Osteoblast (primary cell): ENCODE results near the gene NTRK2. TPM values are rescaled to one million over a fixed set of nuclear protein-coding genes. Genes with fewer than 3 reads are reported as not detected.

Experiments
- DNase-seq: peaks from one replicate; pipeline ENCODE4 v3.0.0; 2011; ENCODE audit warnings: low spot score, mixed read lengths; ENCODE audit not compliant: insufficient read length; ENCODE audit errors: missing footprints
- H2AFZ ChIP-seq: 2 replicates; pipeline ENCODE4 v1.6.0; 2011; ENCODE audit warnings: mild to moderate bottlenecking, low read length
- H3K27ac ChIP-seq: 2 replicates; pipeline ENCODE4 v1.5.1; 2011; ENCODE audit warnings: mild to moderate bottlenecking, low read depth, low read length, moderate library complexity
- H3K27me3 ChIP-seq: 2 replicates; pipeline ENCODE4 v1.6.0; 2012; ENCODE audit warnings: mild to moderate bottlenecking, control low read depth, inconsistent platforms, low read length, moderate library complexity; ENCODE audit not compliant: insufficient read depth
- H3K36me3 ChIP-seq: 2 replicates; pipeline ENCODE4 v1.5.1; 2011; ENCODE audit warnings: mild to moderate bottlenecking, low read length, control low read depth, moderate library complexity; ENCODE audit not compliant: insufficient read depth
- H3K4me1 ChIP-seq: 2 replicates; pipeline ENCODE4 v1.5.1; 2011; ENCODE audit warnings: mild to moderate bottlenecking, low read length, control low read depth, moderate library complexity; ENCODE audit not compliant: insufficient read depth
- H3K4me2 ChIP-seq: 2 replicates; pipeline ENCODE4 v1.6.0; 2011; ENCODE audit warnings: mild to moderate bottlenecking, low read length; ENCODE audit not compliant: insufficient read depth
- H3K4me3 ChIP-seq: fragments of 200-600 bp; sonication (generic); 3 replicates; pipeline ENCODE4 v1.5.1; 2012; ENCODE audit warnings: mild to moderate bottlenecking, low read length, inconsistent platforms; ENCODE audit not compliant: insufficient read depth
- H3K79me2 ChIP-seq: 2 replicates; pipeline ENCODE4 v1.6.0; 2012; ENCODE audit warnings: mild to moderate bottlenecking, low read length, control low read depth, inconsistent platforms; ENCODE audit not compliant: insufficient read depth
- H3K9me3 ChIP-seq: 2 replicates; pipeline ENCODE4 v1.5.1; 2011; ENCODE audit warnings: low read depth, low read length, control low read depth
- H4K20me1 ChIP-seq: 2 replicates; pipeline ENCODE4 v1.6.0; 2012; ENCODE audit warnings: mild to moderate bottlenecking, low read length, control low read depth; ENCODE audit not compliant: insufficient read depth
- CTCF ChIP-seq: IDR thresholded peaks from 2 replicates; pipeline ENCODE4 v1.5.1; 2011; ENCODE audit warnings: mild to moderate bottlenecking, low read depth, low read length, moderate library complexity; ENCODE audit errors: extremely low read depth
- total RNA-seq: library from RNA; depleted of rRNA; stranded (reverse); fragments of >200 nt; gene quantifications from 2 replicates; pipeline ENCODE4 v1.2.3, GENCODE V29; 2012

The NTRK2 gene
- total RNA-seq, 1 donor: 3.3 TPM

- no peak for TF ChIP-seq CTCF
- Histone ChIP-seq H3K4me1 (no peaks in the 10 kb centered on the region), H3K27me3 (no peaks in the 10 kb centered on the region), H3K4me3 (no peak overlapping the region), H3K27ac (no peak overlapping the region), H3K36me3 (no peaks in the 10 kb centered on the region), H2AFZ (no peak overlapping the region), H3K4me2 (no peak overlapping the region), H4K20me1 (no peaks in the 10 kb centered on the region), H3K79me2 (no peaks in the 10 kb centered on the region), H3K9me3 (no peaks in the 10 kb centered on the region)
- no peak for DNase-seq
These were observed 30.5 kb downstream of the NTRK2 start for GRCh38 chr9:84699984-84700383.

- no peaks in the 10 kb centered on the region for H3K9me3 ChIP-seq
- no peak overlapping the region for H3K27ac ChIP-seq
- H3K4me2 ChIP-seq: no peak overlapping the region
- H3K27me3 ChIP-seq: no peaks in the 10 kb centered on the region
- H4K20me1 ChIP-seq: no peaks in the 10 kb centered on the region
- no peaks in the 10 kb centered on the region for H3K79me2 ChIP-seq
- H3K4me1 ChIP-seq: no peaks in the 10 kb centered on the region
- H3K36me3 ChIP-seq: no peaks in the 10 kb centered on the region
- TF ChIP-seq CTCF: no peak
- no peak overlapping the region for H3K4me3 ChIP-seq
- no peak overlapping the region for H2AFZ ChIP-seq
- no peak for DNase-seq
These were observed 32.3 kb downstream of the NTRK2 start for GRCh38 chr9:84701801-84702200.

- H3K4me2 ChIP-seq: no peak overlapping the region
- H3K4me3 ChIP-seq: no peak overlapping the region
- DNase-seq: no peak
- no peaks in the 10 kb centered on the region for H3K79me2 ChIP-seq
- no peak for TF ChIP-seq CTCF
- no peaks in the 10 kb centered on the region for H4K20me1 ChIP-seq
- H2AFZ ChIP-seq: no peak overlapping the region
- no peaks in the 10 kb centered on the region for H3K36me3 ChIP-seq
- no peak overlapping the region for H3K27ac ChIP-seq
- H3K27me3 ChIP-seq: no peaks in the 10 kb centered on the region
- H3K4me1 ChIP-seq: no peaks in the 10 kb centered on the region
- no peaks in the 10 kb centered on the region for H3K9me3 ChIP-seq
These were observed 32.9 kb downstream of the NTRK2 start for GRCh38 chr9:84702471-84702870.

- no peaks in the 10 kb centered on the region for H3K79me2 ChIP-seq
- H3K4me1 ChIP-seq: no peaks in the 10 kb centered on the region
- H3K9me3 ChIP-seq: no peaks in the 10 kb centered on the region
- no peaks in the 10 kb centered on the region for H4K20me1 ChIP-seq
- H3K4me2 ChIP-seq: no peak overlapping the region
- no peak overlapping the region for H2AFZ ChIP-seq
- no peak overlapping the region for H3K27ac ChIP-seq
- no peaks in the 10 kb centered on the region for H3K36me3 ChIP-seq
- H3K4me3 ChIP-seq: no peak overlapping the region
- no peak for DNase-seq
- TF ChIP-seq CTCF: no peak
- no peaks in the 10 kb centered on the region for H3K27me3 ChIP-seq
These were observed 34.3 kb downstream of the NTRK2 start for GRCh38 chr9:84703793-84704192.
